MCF 10A (cell line): ENCODE measurements around the gene TIMM29. TPM values are rescaled to one million over a fixed set of nuclear protein-coding genes. Genes with fewer than 3 reads are reported as not detected.
"Not testable (repeated sequence)": the region's sequence is repeated elsewhere in the genome, so short reads cannot be mapped to it uniquely, and the experiment has no call there.

Experiments used
- BruUV-seq: library from RNA; stranded (reverse); fragments of 400-500 nt; replicated peaks from 2 replicates; lab custom pipeline; 2021; lab: Mats Ljungman, UMichigan
- CTCF ChIA-PET: fragments of 300-600 bp; sonication (Branson Sonifier 250); formaldehyde crosslinking; extraction: SDS; loops from one replicate; lab custom pipeline; 2021; ENCODE audit warnings: antibody characterized with exemption, inconsistent platforms; lab: Yijun Ruan, JAX
- POLR2A ChIA-PET: fragments of 300-600, 350-650 bp; sonication (Branson Sonifier 250); formaldehyde crosslinking; extraction: SDS; loops from one replicate; lab custom pipeline; 2020; ENCODE audit warnings: antibody characterized with exemption, inconsistent platforms; lab: Yijun Ruan, JAX
- DNase-seq: peaks from one replicate; pipeline ENCODE4 v3.0.0-alpha.2; 2018; ENCODE audit not compliant: unreplicated experiment
- H3K27ac Mint-ChIP-seq: one replicate; pipeline ENCODE4 v1.8.0; 2022; ENCODE audit warnings: mild to moderate bottlenecking, low read depth, mixed read lengths; ENCODE audit not compliant: unreplicated experiment
- H3K27me3 Mint-ChIP-seq: one replicate; pipeline ENCODE4 v1.8.0; 2022; ENCODE audit warnings: mixed read lengths; ENCODE audit not compliant: insufficient read depth, unreplicated experiment
- H3K36me3 Mint-ChIP-seq: one replicate; pipeline ENCODE4 v1.8.0; 2022; ENCODE audit warnings: mild to moderate bottlenecking, moderate library complexity, mixed read lengths; ENCODE audit not compliant: insufficient read depth, unreplicated experiment
- H3K4me1 Mint-ChIP-seq: one replicate; pipeline ENCODE4 v1.8.0; 2022; ENCODE audit warnings: mixed read lengths; ENCODE audit not compliant: insufficient read depth, unreplicated experiment
- H3K4me3 Mint-ChIP-seq: one replicate; pipeline ENCODE4 v1.8.0; 2022; ENCODE audit warnings: mild to moderate bottlenecking, moderate library complexity, mixed read lengths; ENCODE audit not compliant: unreplicated experiment
- H3K9me3 Mint-ChIP-seq: one replicate; pipeline ENCODE4 v1.8.0; 2022; ENCODE audit warnings: mixed read lengths; ENCODE audit not compliant: unreplicated experiment
- CTCF ChIP-seq: fragments of 200-600 bp; IDR thresholded peaks from one replicate; pipeline ENCODE4 v1.8.0; 2022; ENCODE audit warnings: antibody characterized with exemption, mild to moderate bottlenecking; ENCODE audit not compliant: unreplicated experiment
- intact Hi-C: fragments of 100-400 bp; cut with micrococcal nuclease; formaldehyde crosslinking; loops from 2 replicates; pipeline ENCODE4 v1.14.1; 2022
- total RNA-seq: library from RNA; stranded (reverse); gene quantifications from 2 replicates; pipeline ENCODE4 v1.2.3, GENCODE V29; 2022

TIMM29 gene
- total RNA-seq, 1 experiment from 2014 or later: 18.3 TPM

DNA sequence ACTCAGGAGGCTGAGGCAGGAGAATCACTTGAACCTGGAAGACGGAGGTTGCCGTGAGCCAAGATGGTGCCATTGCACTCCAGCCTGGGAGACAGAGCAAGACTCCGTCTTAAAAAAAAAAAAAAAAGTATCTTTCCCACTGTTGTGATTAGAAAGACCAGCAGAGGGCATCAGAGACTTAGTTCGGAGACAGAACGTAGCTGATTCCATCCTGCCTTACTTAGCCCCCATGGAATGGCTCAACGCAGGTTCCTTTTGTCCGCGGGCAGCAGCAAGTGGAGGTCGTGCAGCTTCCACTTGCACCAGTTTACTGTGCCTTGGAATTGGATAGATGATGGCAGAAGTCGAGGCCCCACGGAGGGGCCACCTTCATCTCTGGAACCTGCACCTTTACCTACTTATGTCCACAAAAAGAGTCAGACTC lies 8.1 kb downstream of the TIMM29 start:
- Mint-ChIP-seq H3K36me3 (peaks cover 14% of the 10 kb centered on the region), H3K27ac (no peak overlapping the region), H3K4me3 (no peak overlapping the region), H3K9me3 (no peaks in the 10 kb centered on the region), H3K4me1 (no peaks in the 10 kb centered on the region), H3K27me3 (no peaks in the 10 kb centered on the region)
- DNase-seq: peak; percentile 84
- ChIA-PET CTCF (interaction anchor here (0.6 to 2.4 kb wide), 36 partner anchors 9 to 951 kb away, joined by 3 to 13 read pairs (median 4); partner anchors contain the start of gene SMARCA4), POLR2A (interaction anchor here (0.7 to 1.8 kb wide), 7 partner anchors 12 to 153 kb away, joined by 3 to 12 read pairs (median 3); partner anchors contain the start of genes LDLR, SMARCA4 and TMED1)
- no TSS peak for BruUV-seq
- peak; percentile 55 for TF ChIP-seq CTCF
- intact Hi-C loops: loop anchor here (5.0 kb wide), 2 partner anchors 151 to 261 kb away; partner anchors contain the start of genes KANK2 and LDLR

DNA sequence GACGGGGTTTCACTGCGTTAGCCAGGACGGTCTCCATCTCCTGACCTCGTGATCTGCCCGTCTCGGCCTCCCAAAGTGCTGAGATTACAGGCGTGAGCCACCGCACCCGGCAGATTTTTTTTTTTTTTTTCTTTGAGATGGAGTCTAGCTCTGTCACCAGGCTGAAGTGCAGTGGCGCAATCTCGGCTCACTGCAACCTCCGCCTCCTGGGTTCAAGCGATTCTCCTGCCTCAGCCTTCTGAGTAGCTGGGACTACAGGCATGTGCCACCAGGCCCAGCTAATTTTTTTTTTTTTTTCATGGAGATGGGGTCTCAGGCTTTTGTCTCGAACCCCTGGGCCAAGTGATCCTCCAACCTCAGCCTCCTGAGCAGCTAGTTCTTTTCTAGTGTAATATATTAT lies 13.0 kb downstream of the TIMM29 start:
- BruUV-seq, H3K4me1 Mint-ChIP-seq, H3K36me3 Mint-ChIP-seq, H3K27ac Mint-ChIP-seq, H3K27me3 Mint-ChIP-seq, H3K4me3 Mint-ChIP-seq, H3K9me3 Mint-ChIP-seq, DNase-seq: not testable (repeated sequence)
- intact Hi-C loops: loop anchor here (1.0 to 2.0 kb wide), 2 partner anchors 19 to 95 kb away; partner anchors contain the start of gene SMARCA4
- POLR2A ChIA-PET: interaction anchor here (0.6 to 5.8 kb wide), 8 partner anchors 10 to 576 kb away, joined by 3 to 30 read pairs (median 4); partner anchors contain the start of genes LDLR and SMARCA4
- CTCF ChIA-PET: interaction anchor here (0.6 to 6.8 kb wide), 26 partner anchors 10 to 1392 kb away, joined by 3 to 54 read pairs (median 4); partner anchors contain the start of genes SMARCA4 and ZNF563

DNA sequence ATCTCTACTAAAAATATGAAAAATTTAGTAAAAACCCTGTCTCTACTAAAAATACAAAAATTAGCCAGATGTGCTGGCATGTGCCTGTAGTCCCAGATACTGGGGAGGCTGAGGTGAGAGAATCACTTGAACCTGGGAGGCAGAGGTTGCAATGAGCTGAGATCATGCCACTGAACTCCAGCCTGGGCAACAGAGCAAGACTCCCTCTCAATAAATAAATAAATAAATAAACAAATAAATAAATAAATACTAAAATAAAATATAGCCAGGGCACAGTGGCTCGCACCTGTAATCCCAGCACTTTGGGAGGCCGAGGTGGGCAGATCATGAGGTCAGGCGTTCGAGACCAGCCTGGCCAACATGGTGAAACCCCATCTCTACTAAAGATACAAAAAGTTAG lies 14.8 kb downstream of the TIMM29 start:
- DNase-seq, H3K27ac Mint-ChIP-seq, H3K4me1 Mint-ChIP-seq, H3K27me3 Mint-ChIP-seq, H3K36me3 Mint-ChIP-seq, BruUV-seq, H3K4me3 Mint-ChIP-seq, H3K9me3 Mint-ChIP-seq: not testable (repeated sequence)
- intact Hi-C loops: loop anchor here (2.0 kb wide), 1 partner anchor 17 kb away; the partner anchor contains the start of gene SMARCA4
- CTCF ChIA-PET: interaction anchor here (0.6 to 6.8 kb wide), 7 partner anchors 8 to 835 kb away, joined by 3 to 54 read pairs (median 4); partner anchors contain the start of gene SMARCA4
- POLR2A ChIA-PET: interaction anchor here (1.2 to 5.8 kb wide), 2 partner anchors 17 to 145 kb away, joined by 3 to 30 read pairs; partner anchors contain the start of genes LDLR and SMARCA4

DNA sequence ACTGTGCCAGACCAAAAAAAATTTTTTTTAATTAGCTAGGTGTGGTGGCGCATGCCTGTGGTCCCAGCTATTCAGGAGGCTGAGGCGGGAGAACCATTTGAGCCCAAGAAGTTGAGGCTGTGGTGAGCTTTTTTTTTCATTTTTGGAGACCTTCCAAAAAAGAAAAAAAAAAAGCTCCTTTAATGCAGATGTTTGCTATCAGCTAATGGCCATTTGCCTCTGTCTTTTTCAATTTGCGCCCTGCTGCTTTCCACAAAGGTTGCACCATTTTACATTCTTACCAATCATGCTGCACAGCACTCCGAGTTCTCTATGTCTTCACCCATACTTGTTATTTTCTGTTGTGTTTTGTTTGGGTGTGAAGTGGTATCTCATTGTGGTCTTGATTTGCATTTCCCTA lies 16.7 kb downstream of the TIMM29 start:
- POLR2A ChIA-PET: interaction anchor here (5.8 kb wide), 1 partner anchor 15 kb away, joined by 30 read pairs; the partner anchor contains the start of gene SMARCA4
- BruUV-seq: no TSS peak
- no peak for DNase-seq
- no peak overlapping the region for H3K4me3 Mint-ChIP-seq
- H3K4me1 Mint-ChIP-seq: no peaks in the 10 kb centered on the region
- H3K27ac Mint-ChIP-seq: no peak overlapping the region
- intact Hi-C loops: no loop called here
- no peaks in the 10 kb centered on the region for H3K27me3 Mint-ChIP-seq
- CTCF ChIA-PET: interaction anchor here (0.7 to 6.8 kb wide), 3 partner anchors 14 to 434 kb away, joined by 3 to 54 read pairs (median 3); partner anchors contain the start of gene SMARCA4
- TF ChIP-seq CTCF: no peak
- no peaks in the 10 kb centered on the region for H3K9me3 Mint-ChIP-seq
- no peaks in the 10 kb centered on the region for H3K36me3 Mint-ChIP-seq
